HG03097 (cell line): ENCODE results near the gene TCEA2.

Experiments used
- ATAC-seq: cut with Tn5 transposase; IDR thresholded peaks from one replicate; pipeline ENCODE4 v1.9.1; 2021; ENCODE audit not compliant: unreplicated experiment, low FRiP score

Gene TCEA2

DNA sequence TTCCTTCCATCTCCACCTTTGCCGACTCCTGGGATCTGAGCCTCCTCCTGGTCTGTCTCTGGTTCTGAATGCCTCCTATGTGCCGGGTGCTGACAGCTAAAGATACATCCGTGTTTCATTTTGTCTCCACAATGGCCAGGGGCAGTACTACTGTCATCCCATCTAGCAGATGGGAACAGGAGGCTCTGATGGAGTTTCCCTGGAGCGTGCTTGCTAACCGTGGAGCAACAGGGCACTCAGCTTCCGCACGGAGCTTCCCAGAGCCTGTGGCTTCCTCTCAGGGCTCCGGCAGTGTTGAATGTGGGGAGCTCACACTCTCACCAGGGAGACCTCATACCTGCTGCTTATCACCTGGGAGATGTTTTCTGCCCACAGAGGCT is 56.3 kb downstream of the TCEA2 start:
- no peak for ATAC-seq

GRCh38 chr20:64119681-64120341 is 56.8 kb downstream of the TCEA2 start:
- no peak for ATAC-seq

DNA sequence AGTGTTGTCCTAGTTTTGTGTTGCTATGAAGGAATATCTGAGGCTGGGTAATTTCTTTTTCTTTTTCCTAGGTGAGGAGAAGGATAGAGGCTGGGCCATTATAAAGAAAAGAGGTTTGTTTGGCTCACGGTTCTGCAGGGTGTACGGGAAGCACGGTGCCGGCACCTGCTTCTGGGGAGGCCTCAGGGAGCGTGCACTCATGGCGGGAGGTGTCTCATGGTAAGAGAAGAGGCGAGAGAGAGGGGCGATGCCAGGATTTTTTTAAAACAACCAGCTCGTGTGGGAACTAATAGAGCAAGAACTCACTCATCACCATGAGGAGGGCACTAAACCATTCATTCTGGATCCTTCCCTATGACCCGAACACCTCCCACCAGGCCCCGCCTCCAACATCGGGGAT is 58.6 kb downstream of the TCEA2 start:
- no peak for ATAC-seq
